Left cardiac atrium (tissue), 4 donors: ENCODE measurements around the gene GNAO1. TPM values are rescaled to one million over a fixed set of nuclear protein-coding genes. Genes with fewer than 3 reads are reported as not detected.

Experiments
- ATAC-seq, 2 donors: fragments of 200-7000 bp; cut with Tn5 transposase; one replicate each; pipeline ENCODE4 v1.9.1; 2020; ENCODE audit warnings: mild to moderate bottlenecking in 2 of 2, moderate library complexity in 2 of 2
- DNase-seq: peaks from one replicate; pipeline ENCODE4 v3.0.0-alpha.2; 2020
- intact Hi-C, 2 donors: fragments of 100-400 bp; cut with DNase I; formaldehyde crosslinking; loops; one replicate each; pipeline versions ENCODE4 v1.14.1 to v1.15.1; 2022 to 2023
- total RNA-seq, 2 donors: library from RNA; stranded (reverse); fragmentation: NEBNext Ultra II Directional; extraction: Animal tissue kit (Norgen Biotek cat#: 25700); gene quantifications; one replicate each; pipeline ENCODE4 v1.2.1, GENCODE V29; 2021
- donor health status: DM: no; HTN: yes; CAD: no.
- donor health status: DM: no; HTN: yes; CAD: no; lungs with severe emphysema.
- donor health status: DM: yes; HTN: yes; CAD: no.
- donor health status: Dilated cardiomyopathy.

Gene GNAO1
- total RNA-seq, 2 donors from 2014 or later = 65.3 to 92.9 TPM

DNA sequence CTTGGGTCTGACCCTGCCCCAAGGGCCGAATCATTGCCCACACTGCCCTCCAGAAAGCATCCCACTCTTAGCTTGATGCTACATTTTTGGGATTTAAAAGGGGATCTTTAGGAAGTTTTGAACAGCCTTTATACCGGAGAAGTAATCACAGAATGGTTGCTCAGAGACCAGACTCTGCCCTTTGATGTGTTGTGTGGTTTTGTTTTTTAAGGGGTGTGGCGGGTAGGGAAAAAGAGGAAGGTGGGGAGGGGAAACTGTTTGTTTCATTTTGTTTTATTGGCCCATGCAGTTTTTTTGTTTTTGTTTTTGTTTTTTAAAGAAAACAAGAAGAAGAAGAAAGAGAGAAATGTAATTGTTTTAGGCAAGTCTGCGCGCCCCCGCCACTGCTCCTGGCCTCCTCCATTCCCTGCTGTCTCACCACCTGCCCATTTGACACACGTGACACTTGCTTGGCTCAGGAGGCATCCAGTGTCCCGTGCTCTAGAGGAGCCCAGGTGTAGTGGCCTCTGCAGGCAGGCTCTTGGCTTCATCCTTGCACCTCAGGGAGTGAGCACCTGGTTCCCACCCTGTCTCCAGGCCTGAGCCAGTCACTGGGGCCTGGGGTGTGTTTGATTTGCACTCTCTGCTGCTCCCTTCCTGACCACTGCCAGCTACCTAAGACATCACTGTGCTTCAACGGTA lies 35.7 kb downstream of the GNAO1 start:
- intact Hi-C loops = no loop called here
- no peak for ATAC-seq
- no peak for DNase-seq

DNA sequence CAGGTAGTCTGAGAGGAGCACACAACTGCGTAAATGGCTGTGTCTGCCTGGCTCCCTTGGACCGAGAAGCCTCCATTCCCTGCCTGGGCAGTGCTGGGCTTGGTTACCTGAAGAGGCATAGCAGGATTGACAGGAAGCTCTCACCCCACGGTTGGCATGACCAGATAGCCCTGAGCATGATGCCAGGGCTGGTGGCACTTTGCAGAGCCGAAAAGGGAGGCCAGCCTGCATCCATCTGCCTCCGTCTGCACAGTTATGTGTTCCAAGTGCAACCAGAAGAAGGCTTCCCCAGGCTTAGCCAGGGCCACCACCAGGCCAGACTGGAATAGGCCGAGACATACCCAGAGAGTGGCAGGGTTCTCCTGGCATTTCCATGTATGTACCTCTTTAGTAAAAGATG lies 36.6 kb downstream of the GNAO1 start:
- intact Hi-C loops = no loop called here
- DNase-seq = no peak
- no peak for ATAC-seq

DNA sequence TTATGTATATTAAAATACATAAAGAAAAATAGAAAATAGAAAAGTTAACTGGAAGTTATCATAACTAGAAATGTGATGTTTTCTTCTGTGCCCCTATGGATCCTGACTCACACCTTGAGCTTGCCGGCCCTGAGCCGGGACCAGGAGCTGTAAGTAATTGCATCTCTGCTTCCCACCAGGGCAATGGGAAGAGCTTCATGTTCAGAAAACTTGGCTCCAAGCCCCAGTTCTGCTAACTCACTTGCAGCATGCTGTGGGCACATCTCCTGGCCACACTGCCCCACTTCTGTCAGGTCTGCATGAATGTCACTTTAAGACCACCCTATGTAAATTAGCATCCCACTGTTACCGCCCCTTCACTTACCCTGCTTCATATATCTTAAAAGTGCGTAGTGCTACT lies 37.2 kb downstream of the GNAO1 start:
- DNase-seq (no peak), ATAC-seq (no peak)
- intact Hi-C loops = no loop called here

DNA sequence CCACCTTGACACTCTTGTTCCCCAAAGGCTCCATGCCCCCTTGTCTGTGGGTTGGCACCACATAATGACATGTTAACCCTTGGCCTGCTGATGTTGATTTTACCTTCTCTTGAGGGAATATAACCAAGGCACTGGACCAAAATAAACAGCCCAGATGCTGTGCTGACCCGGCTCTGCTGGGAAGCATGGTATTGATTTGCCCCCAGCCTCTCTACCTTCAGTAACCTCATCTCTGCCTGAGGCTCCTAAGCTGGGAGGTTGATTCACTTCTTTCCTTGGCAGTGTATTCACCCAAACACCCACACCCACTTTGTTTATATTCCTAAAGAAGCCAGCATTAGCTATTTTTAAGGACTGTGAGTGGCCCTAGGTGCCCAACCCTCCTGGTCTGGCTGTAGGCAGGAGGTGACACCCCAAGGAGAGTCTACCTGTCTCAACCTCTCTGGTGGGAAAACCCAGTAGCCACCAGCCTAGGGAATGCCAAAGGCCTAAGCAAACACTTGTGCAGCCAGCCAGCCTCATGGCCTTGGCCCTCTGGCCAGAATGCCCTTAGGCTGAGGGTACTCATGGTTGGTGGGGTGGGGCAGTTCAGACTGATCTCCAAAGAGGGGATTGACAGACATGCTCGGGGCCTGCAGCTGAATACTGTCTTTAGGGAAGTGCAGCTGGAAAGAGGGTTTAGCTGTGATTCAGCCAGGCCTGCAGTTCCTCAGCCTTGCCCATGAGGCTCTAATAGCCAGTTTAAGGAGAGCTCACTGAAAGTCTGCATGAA lies 42.7 kb downstream of the GNAO1 start:
- DNase-seq = no peak
- intact Hi-C loops = no loop called here
- peak in 1 of 2 donors; percentile 24 for ATAC-seq

DNA sequence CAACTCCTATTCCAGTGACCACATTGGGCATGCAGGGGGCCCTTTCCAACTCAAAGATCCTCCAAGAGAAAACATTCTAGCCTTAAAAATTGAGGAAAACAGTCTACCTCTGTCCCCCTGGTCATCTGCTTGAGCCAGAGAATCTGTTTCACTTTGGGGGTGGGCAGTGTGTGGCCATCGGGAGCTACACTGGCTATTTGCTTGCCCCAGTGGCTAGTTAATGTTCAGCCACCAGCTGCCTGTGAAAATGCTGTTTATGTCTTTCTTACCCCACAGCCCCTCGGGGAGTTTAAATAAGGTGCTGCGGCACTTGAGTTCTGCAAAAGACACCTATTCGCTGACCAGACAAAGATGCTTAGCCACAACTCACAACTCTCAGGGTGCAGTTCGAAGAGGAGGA lies 43.4 kb downstream of the GNAO1 start:
- DNase-seq (no peak), ATAC-seq (no peak)
- intact Hi-C loops = no loop called here

DNA sequence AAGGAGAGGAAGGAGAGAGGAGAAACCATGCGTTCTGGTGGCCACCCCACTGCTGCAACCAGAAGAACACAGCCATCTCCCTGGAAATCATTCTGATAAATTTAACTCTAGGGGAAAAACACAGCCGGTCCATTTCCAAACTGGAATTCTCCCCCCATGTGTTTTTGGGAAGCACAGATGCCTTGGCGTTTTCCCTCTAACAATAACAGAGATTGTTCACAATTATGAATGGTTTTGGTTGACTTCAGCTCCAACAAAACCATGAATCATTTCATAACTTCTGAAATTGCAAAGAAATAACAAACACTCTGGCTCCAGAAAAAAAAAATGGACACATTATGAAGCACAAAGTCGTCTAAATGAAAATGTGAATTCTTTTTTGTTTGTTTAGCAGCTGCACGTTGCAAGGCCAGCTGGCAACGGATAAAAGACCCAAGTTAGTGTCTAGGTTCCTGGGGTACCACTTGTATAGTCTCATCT lies 46.2 kb downstream of the GNAO1 start:
- ATAC-seq = peak; percentile 35
- DNase-seq = no peak
- intact Hi-C loops = no loop called here

DNA sequence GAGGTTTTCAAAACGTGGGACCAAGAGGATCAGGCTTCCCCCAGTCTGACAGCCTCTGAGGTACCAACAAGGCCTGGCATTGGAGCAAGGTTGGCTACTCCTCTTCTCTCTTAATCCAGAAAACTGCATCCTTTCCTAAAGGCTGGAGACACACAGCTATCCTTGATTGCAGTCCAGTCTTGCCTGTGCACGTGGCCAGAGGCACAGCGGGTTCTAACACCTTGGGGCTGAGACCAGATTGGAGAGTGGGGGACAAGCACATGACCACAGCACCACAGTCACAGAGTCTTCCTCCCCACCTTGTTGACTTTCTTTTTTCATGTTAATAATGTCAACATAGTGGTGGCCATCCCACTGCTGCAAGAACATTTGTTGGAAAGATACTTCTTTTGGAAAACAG lies 46.9 kb downstream of the GNAO1 start:
- intact Hi-C loops = no loop called here
- ATAC-seq (no peak), DNase-seq (no peak)

DNA sequence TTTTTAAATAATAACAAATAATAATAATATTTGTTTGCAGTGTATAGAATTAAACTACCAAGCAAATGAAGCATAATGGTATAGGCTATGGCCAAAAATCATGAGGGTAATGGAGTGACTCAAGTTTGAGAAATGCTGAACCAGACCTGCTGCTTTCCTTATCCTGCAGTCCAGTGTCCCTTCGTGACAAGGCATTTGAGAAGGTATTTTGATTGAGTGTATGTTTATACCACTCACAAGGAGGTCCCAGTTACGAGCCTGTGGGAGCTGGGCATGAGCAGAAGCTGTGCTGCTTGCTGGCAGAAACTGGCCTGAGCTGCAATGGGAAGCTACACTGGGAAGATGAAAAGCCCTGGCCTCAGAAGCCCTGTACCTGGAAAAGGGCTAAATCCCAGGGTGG lies 50.3 kb downstream of the GNAO1 start:
- ATAC-seq (no peak), DNase-seq (no peak)
- intact Hi-C loops = no loop called here

DNA sequence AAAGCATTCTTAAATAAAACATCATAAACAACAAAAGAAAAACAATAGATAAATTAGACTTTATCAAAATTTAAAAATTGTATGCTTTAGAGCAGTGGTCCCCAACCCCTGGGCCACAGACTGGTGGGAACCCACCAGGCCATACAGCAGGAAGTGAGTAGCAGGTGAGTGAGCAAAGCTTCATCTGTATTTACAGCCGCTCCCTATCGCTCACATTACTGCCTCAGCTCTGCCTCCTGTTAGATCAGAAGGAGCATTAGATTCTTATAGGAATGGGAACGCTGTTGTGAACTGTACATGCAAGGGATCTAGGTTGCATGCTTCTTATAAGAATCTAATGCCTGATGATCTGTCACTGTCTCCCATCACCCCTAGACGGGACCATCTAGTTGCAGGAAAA lies 51.5 kb downstream of the GNAO1 start:
- ATAC-seq (no peak), DNase-seq (no peak)
- intact Hi-C loops = no loop called here

DNA sequence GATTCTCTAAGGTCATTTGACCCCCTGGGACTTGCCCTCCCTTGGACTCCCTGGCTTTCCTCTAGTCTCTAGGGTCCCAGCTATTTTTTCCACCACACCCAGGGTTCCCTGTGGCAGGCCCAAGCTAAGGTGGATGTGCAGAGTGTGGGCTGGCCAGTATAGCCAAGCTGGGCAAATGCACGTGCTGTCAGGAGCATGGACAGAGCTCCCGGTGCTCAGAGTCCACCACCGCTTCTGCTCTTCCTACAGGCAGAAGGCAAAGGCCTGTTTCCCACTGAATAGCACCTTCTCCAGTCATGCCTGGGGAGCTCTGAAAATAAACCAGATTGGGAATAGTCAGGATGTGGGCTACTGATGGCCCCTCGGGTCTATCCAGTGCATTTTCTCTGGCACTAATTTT lies 53.3 kb downstream of the GNAO1 start:
- no peak for DNase-seq
- no peak for ATAC-seq
- intact Hi-C loops = no loop called here

DNA sequence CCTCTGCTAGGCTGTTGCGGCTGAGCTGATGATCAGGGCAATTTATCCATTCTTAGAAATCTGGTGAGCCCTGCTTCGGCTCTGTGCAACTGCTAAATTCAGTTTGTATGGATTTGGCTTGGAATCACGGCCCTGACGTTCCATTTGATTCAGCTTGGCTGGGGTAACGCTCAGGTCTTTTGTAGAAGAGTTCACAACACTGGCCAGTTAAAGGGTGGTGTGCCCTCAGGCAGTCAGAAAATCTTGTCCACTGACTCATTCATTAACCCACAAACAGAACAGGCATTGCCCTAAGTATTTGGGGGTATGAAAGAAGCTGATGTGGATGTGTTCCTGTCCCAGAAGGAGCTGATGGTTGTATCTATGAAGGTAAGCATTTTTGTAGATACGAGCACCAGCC lies 53.9 kb downstream of the GNAO1 start:
- DNase-seq (no peak), ATAC-seq (peak in 1 of 2 donors; percentile 14)
- intact Hi-C loops = no loop called here

DNA sequence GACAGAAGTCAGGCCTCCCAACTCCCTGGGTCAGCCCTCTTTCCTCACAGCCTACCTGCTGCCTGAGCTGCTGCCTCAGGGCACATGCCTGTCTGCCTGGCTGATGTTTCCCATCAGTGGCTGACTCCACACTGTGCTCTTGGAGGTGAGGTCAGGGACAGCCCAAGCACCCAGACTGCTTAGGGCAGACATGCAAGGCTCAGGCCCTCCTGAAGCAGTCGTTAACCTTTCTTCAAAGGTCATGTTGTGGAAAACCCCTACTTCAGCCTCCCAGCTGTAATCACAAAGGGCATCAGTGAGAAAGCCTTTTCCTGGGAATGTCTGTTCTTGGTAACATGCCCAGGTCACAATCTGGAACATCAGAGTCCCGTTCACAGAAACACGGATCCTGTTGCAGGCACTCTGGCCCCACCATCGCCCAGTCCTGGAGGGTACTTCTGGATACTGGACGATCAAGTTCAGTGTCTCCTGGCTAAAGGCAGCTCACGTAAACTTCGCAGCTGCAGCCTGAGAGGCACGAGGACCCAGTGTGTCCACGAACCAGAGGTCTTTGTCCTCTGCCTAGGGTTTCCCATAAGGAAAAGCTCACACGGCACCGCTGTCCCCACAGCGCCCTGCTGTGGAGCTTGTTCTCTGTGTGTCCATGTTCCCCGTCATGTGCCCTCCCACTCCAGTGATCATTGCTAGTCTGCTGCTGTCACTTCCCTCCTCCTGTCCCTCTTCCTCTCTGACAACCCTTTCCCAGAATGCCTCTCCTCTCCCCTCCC lies 54.9 kb downstream of the GNAO1 start:
- intact Hi-C loops = no loop called here
- no peak for DNase-seq
- peak; percentile 78 to 83 for ATAC-seq

DNA sequence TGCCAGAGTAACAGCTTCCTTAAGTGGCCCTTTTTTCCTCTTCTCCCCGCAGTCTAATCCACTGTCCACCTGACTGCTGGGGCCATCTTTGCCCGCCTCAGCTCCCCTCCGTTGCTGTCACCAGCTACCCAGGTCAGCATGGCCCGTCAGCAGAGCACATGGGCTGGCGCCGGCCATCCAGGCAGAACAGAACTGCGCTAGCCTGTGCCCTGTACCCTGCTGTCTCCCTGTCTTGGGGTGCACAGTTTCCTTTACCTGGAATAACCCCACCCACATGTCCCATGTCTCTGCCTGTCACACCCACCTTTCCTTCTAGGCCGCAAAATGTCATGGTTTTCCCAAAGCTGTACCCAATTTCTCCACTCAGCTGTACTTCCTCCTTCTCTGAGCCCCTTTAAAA lies 55.7 kb downstream of the GNAO1 start:
- ATAC-seq (no peak), DNase-seq (no peak)
- intact Hi-C loops = no loop called here

DNA sequence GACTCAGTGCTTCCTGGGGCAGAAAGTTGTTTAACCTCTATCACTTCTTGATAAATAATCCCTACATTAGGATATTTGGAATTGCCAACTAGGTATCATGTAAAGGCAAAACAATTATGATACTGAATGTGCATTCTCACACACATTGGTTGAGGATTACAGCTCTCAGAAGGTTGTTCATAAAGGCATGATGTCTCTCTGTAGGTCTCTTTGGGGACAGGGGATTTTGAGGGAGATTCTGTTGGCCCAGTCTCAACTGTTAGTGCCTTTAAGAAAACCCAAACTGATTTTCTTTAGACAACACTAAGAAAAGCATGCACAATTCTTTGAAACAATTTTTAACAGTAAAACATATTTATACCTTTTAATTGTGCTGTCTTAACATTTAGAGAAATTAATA lies 56.5 kb downstream of the GNAO1 start:
- ATAC-seq = no peak
- intact Hi-C loops = no loop called here

DNA sequence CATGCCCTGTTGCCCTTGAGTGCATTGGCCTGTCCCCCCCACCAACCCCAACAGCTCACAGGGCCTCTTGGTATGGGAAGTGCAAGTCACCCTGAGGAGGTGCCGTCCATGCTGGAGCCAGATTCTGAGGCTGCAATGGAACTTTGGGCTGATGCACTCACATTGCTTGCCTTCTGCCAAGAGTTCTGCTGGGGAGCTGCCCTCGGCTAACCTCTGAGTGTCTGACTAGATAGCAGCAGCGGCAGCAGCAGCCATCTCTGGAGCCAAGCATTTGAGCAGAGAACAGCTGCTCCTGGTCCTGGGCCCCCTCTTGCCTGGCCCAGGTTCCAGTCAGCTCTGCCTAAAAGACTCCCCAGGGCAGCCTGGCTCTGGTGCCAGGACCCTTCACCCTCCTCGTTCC lies 61.5 kb downstream of the GNAO1 start:
- intact Hi-C loops = loop anchor here in 1 of 2 donors (10.0 kb wide), 1 partner anchor 62 kb away; no protein-coding TSS in a partner anchor
- DNase-seq = peak; percentile 78
- peak; percentile 92 to 95 for ATAC-seq

More for the DNA sequence above, 56.5 kb downstream of the GNAO1 start:
- DNase-seq = no peak

DNA sequence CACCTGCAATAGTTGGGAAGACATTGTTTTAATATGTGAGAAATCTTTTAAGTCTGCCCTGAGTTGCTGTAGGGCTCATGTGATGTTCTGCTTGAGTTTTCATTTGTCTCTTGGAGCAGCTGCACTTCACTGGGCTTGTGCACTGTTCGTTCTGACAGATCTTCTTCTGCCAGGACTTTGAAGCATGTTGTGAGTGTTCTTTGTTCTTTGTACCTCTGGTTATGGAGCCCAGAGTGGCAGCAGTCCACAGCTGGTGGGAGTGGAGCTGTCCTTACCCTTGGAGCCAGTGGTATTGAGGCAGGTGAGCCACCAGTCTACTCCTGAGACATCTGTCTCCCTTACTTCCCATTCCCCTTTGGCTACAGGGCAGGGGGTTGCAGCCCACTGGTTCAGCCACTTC lies 64.6 kb downstream of the GNAO1 start:
- intact Hi-C loops = loop anchor here in 1 of 2 donors (10.0 kb wide), 1 partner anchor 59 kb away; no protein-coding TSS in a partner anchor
- ATAC-seq = no peak
- DNase-seq = no peak

DNA sequence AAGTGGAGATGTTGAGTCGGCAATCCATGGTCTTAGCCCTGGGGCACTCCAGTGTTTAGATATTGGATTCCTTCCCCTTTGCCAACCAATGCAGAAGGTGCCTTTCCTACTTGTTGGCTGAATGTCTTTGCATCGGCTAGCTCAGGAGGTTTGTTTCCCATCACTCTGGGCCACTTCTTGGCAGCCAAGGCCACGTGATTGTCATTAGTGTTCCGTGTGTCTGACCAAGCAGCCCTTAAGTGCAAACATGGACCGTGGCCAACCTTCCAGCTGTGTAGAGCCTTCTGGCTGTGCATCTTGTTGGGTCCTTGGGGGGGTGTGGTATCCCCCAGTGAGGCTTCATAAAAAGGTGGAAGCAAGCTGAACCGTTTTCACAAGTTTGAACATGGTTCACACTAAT lies 66.0 kb downstream of the GNAO1 start:
- peak; percentile 66 for DNase-seq
- intact Hi-C loops = loop anchor here in 1 of 2 donors (10.0 kb wide), 1 partner anchor 58 kb away; no protein-coding TSS in a partner anchor
- peak in 1 of 2 donors; percentile 19 for ATAC-seq

DNA sequence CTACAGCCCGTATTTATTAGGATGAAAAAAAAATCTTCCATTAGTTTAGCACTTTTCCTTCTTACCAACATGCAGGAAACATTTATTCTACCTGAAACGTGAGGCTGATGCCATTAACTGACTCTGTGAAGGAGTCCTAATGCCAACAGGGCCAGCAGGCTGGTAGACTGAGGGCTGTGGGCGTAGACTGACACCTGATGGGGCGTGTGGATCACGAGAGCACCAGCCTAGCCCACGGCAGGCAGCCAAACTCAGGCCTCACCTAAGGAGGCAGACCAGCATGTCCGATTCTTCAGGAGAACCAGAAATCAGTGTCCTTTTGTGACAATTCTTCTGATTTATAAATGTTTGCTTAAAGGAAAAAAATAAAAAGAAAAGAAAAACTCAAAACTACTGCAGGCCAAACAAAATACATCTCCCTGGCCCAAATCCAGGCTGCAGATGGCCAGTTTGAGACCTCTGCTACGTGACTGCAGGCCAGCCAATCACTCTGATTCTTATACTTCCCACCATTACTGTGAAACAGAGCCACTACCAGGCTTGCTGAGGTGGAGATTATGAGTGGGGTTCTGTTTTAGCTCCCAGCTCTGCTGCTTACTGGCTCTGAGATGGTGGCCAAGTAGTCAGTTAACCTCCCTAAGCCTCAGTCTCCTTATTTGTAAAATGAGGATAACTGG lies 66.5 kb downstream of the GNAO1 start:
- intact Hi-C loops = loop anchor here in 1 of 2 donors (10.0 kb wide), 1 partner anchor 57 kb away; no protein-coding TSS in a partner anchor
- ATAC-seq (peak in 1 of 2 donors; percentile 41), DNase-seq (no peak)
